SK-N-SH (cell line): ENCODE measurements around the gene EXPH5. TPM values are rescaled to one million over a fixed set of nuclear protein-coding genes. Genes with fewer than 3 reads are reported as not detected.

ENCODE experiments used
- CTCF ChIA-PET: fragments of 300-600, 350-600 bp; formaldehyde crosslinking; extraction: SDS; loops from one replicate; lab custom pipeline; 2021; lab: Yijun Ruan, JAX
- POLR2A ChIA-PET: fragments of 350-600 bp; sonication (Branson Sonifier 250); formaldehyde crosslinking; extraction: SDS; loops from one replicate; lab custom pipeline; 2020; ENCODE audit warnings: antibody characterized with exemption, inconsistent platforms; lab: Yijun Ruan, JAX
- DNase-seq: peaks from one replicate; pipeline ENCODE4 v3.0.0; 2012
- H2AFZ ChIP-seq: fragments of 200-600 bp; sonication (generic); 2 replicates; pipeline ENCODE4 v1.8.1; 2016; ENCODE audit warnings: antibody characterized with exemption, mild to moderate bottlenecking, low read depth
- H3F3A ChIP-seq: fragments of 200-600 bp; sonication (generic); replicated peaks from 2 replicates; pipeline ENCODE3; 2016; ENCODE audit warnings: antibody characterized with exemption, mild to moderate bottlenecking; ENCODE audit not compliant: insufficient read depth
- H3K27ac ChIP-seq, 2 experiments: fragments of 200-500 bp in 1 of 2; fragments of 200-600 bp in 1 of 2; sonication (Bioruptor generic) in 1 of 2; sonication (generic), shearing (Covaris generic) in 1 of 2; 2 replicates each; pipeline versions ENCODE4 v1.5.1 to v1.6.1; 2014 to 2016; ENCODE audit warnings: low read depth in 2 of 2, inconsistent platforms in 1 of 2, low read length in 1 of 2, mild to moderate bottlenecking in 1 of 2, mixed read lengths in 1 of 2
- H3K27me3 ChIP-seq: fragments of 200-600 bp; sonication (generic), shearing (Covaris generic); 2 replicates; pipeline ENCODE4 v1.6.1; 2016; ENCODE audit warnings: mixed run types; ENCODE audit not compliant: insufficient read depth
- H3K36me3 ChIP-seq, 2 experiments: fragments of 200-500 bp in 1 of 2; fragments of 200-600 bp in 1 of 2; sonication (Bioruptor generic) in 1 of 2; sonication (generic) in 1 of 2; replicated peaks in 1 of 2; 2 replicates each; pipeline versions ENCODE3 to v1.5.1; 2014 to 2016; ENCODE audit warnings: low read length in 1 of 2, mild to moderate bottlenecking in 1 of 2; ENCODE audit not compliant: insufficient read depth in 2 of 2, control insufficient read depth in 1 of 2
- H3K4me1 ChIP-seq, 2 experiments: fragments of 200-500 bp in 1 of 2; fragments of 200-600 bp in 1 of 2; sonication (Bioruptor generic) in 1 of 2; sonication (generic), shearing (Covaris generic) in 1 of 2; 2 replicates each; pipeline versions ENCODE4 v1.5.1 to v1.6.1; 2014 to 2016; ENCODE audit warnings: low read depth in 1 of 2, low read length in 1 of 2, mixed run types in 1 of 2; ENCODE audit not compliant: insufficient read depth in 2 of 2, control insufficient read depth in 1 of 2
- H3K4me2 ChIP-seq: fragments of 200-600 bp; sonication (generic), shearing (Covaris generic); 2 replicates; pipeline ENCODE4 v1.6.1; 2017; ENCODE audit warnings: mixed run types
- H3K4me3 ChIP-seq, 2 experiments: fragments of 200-500 bp in 1 of 2; fragments of 200-600 bp in 1 of 2; sonication (Bioruptor generic) in 1 of 2; sonication (generic), shearing (Covaris generic) in 1 of 2; 2 replicates each; pipeline versions ENCODE4 v1.5.1 to v1.8.1; 2014 to 2016; ENCODE audit warnings: low read depth in 2 of 2, inconsistent platforms in 1 of 2, low read length in 1 of 2, mild to moderate bottlenecking in 1 of 2, mixed read lengths in 1 of 2, moderate library complexity in 1 of 2
- H3K79me2 ChIP-seq: fragments of 200-600 bp; sonication (generic); 2 replicates; pipeline ENCODE4 v1.8.1; 2017; ENCODE audit warnings: mild to moderate bottlenecking; ENCODE audit not compliant: insufficient read depth
- H3K9ac ChIP-seq: fragments of 200-600 bp; sonication (generic); 2 replicates; pipeline ENCODE4 v1.6.1; 2017; ENCODE audit warnings: mixed run types
- H3K9me2 ChIP-seq: fragments of 200-600 bp; sonication (generic); 2 replicates; pipeline ENCODE4 v1.6.1; 2017; ENCODE audit warnings: mixed run types
- H3K9me3 ChIP-seq: fragments of 200-600 bp; sonication (generic); 2 replicates; pipeline ENCODE4 v1.6.1; 2017; ENCODE audit warnings: mixed run types, mild to moderate bottlenecking, moderate library complexity
- H4K20me1 ChIP-seq: fragments of 200-600 bp; sonication (generic); 2 replicates; pipeline ENCODE4 v1.6.1; 2017; ENCODE audit warnings: mild to moderate bottlenecking, mixed run types; ENCODE audit not compliant: insufficient read depth
- CTCF ChIP-seq: fragments of 200-600 bp; sonication (generic); IDR thresholded peaks from 2 replicates; pipeline ENCODE4 v1.6.1; 2017; ENCODE audit warnings: antibody characterized with exemption, mild to moderate bottlenecking, moderate library complexity
- FOSL2 ChIP-seq: IDR thresholded peaks from 2 replicates; pipeline ENCODE4 v1.4.0; 2012; ENCODE audit warnings: low read depth, mild to moderate bottlenecking, moderate library complexity, borderline replicate concordance
- GATA2 ChIP-seq: sonication (generic); formaldehyde crosslinking; IDR thresholded peaks from 2 replicates; pipeline ENCODE4 v1.5.0; 2020; ENCODE audit warnings: mild to moderate bottlenecking, missing genetic modification reagents
- JUND ChIP-seq: IDR thresholded peaks from 2 replicates; pipeline ENCODE4 v1.4.0; 2012
- MAX ChIP-seq: IDR thresholded peaks from 2 replicates; pipeline ENCODE4 v1.4.0; 2012; ENCODE audit warnings: low read depth
- MXI1 ChIP-seq: IDR thresholded peaks from 2 replicates; pipeline ENCODE4 v1.6.1; 2012; ENCODE audit warnings: mild to moderate bottlenecking, low read depth, low read length, improper control_type of control experiment
- POLR2AphosphoS5 ChIP-seq: IDR thresholded peaks from 2 replicates; pipeline ENCODE4 v1.6.1; 2012; ENCODE audit warnings: low read depth, low read length
- RAD21 ChIP-seq: IDR thresholded peaks from 2 replicates; pipeline ENCODE4 v1.6.1; 2012; ENCODE audit warnings: mild to moderate bottlenecking, low read length
- RCOR1 ChIP-seq: fragments of 150-350 bp; IDR thresholded peaks from 2 replicates; pipeline ENCODE4 v1.6.1; 2017; ENCODE audit warnings: antibody characterized with exemption, low read length
- REST ChIP-seq: IDR thresholded peaks from 2 replicates; pipeline ENCODE4 v1.6.1; 2012; ENCODE audit warnings: mild to moderate bottlenecking, low read depth, low read length, moderate library complexity
- SIN3A ChIP-seq: IDR thresholded peaks from 2 replicates; pipeline ENCODE4 v1.6.1; 2012; ENCODE audit warnings: low read depth, mild to moderate bottlenecking, low read length, moderate library complexity, borderline replicate concordance
- SMC3 ChIP-seq: IDR thresholded peaks from 2 replicates; pipeline ENCODE4 v1.6.1; 2012; ENCODE audit warnings: low read depth, low read length, improper control_type of control experiment
- TAF1 ChIP-seq: IDR thresholded peaks from 2 replicates; pipeline ENCODE4 v1.6.1; 2012; ENCODE audit warnings: low read depth, mild to moderate bottlenecking, low read length, moderate library complexity, borderline replicate concordance
- TCF12 ChIP-seq: IDR thresholded peaks from 2 replicates; pipeline ENCODE4 v1.4.0; 2012
- USF1 ChIP-seq: IDR thresholded peaks from 2 replicates; pipeline ENCODE4 v1.4.0; 2012; ENCODE audit warnings: low read depth, borderline replicate concordance
- USF2 ChIP-seq: fragments of 150-350 bp; IDR thresholded peaks from 2 replicates; pipeline ENCODE4 v1.6.1; 2017; ENCODE audit warnings: antibody characterized with exemption, low read length, low read depth, borderline replicate concordance
- YY1 ChIP-seq: IDR thresholded peaks from 2 replicates; pipeline ENCODE4 v1.4.0; 2012; ENCODE audit warnings: low read depth, mild to moderate bottlenecking
- WGBS: methylation state at CpG from one replicate; pipeline ENCODE4 v1.1.6; 2017; ENCODE audit warnings: low lambda C conversion rate; 5-methylcytosine and 5-hydroxymethylcytosine counted together
- polyA plus RNA-seq, 3 experiments: library from polyadenylated mRNA; depleted of rRNA; stranded (reverse); fragments of >200 nt; gene quantifications; 2 replicates each; pipeline ENCODE4 v1.2.3, GENCODE V29; 2012
- TF ChIP-seq, protein P1 (sequence below): IDR thresholded peaks from 2 replicates; pipeline ENCODE4; 2012
- TF ChIP-seq, protein P2 (sequence below): IDR thresholded peaks from 2 replicates; pipeline ENCODE4 v1.4.0; 2012; ENCODE audit warnings: low read depth, borderline replicate concordance

The EXPH5 gene
- polyA plus RNA-seq, 1 of the 3 experiments (the other 2 are of a cell fraction): 0.05 TPM

GRCh38 chr11:108494182-108494581 lies 99.4 kb downstream of the EXPH5 start:
- peaks cover 6% of the 10 kb centered on the region for H3F3A ChIP-seq
- H3K4me3 ChIP-seq: no peak overlapping the region
- H3K36me3 ChIP-seq: peaks cover 3 to 10% of the 10 kb centered on the region in 2 experiments
- H3K4me2 ChIP-seq: no peak overlapping the region
- no peak overlapping the region for H2AFZ ChIP-seq
- 92% methylated on average over 6 of the region's 6 CpGs for WGBS
- TF ChIP-seq JUND (no peak), SIN3A (no peak), REST (no peak), CTCF (no peak), FOSL2 (no peak), USF2 (no peak), YY1 (no peak), POLR2AphosphoS5 (no peak), TCF12 (no peak), RCOR1 (no peak), SMC3 (no peak), GATA2 (no peak), MAX (no peak), USF1 (no peak), MXI1 (no peak), TAF1 (no peak), RAD21 (no peak)
- TF ChIP-seq, protein P1, sequence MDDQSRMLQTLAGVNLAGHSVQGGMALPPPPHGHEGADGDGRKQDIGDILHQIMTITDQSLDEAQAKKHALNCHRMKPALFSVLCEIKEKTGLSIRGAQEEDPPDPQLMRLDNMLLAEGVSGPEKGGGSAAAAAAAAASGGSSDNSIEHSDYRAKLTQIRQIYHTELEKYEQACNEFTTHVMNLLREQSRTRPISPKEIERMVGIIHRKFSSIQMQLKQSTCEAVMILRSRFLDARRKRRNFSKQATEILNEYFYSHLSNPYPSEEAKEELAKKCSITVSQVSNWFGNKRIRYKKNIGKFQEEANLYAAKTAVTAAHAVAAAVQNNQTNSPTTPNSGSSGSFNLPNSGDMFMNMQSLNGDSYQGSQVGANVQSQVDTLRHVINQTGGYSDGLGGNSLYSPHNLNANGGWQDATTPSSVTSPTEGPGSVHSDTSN: no peak
- TF ChIP-seq, protein P2, sequence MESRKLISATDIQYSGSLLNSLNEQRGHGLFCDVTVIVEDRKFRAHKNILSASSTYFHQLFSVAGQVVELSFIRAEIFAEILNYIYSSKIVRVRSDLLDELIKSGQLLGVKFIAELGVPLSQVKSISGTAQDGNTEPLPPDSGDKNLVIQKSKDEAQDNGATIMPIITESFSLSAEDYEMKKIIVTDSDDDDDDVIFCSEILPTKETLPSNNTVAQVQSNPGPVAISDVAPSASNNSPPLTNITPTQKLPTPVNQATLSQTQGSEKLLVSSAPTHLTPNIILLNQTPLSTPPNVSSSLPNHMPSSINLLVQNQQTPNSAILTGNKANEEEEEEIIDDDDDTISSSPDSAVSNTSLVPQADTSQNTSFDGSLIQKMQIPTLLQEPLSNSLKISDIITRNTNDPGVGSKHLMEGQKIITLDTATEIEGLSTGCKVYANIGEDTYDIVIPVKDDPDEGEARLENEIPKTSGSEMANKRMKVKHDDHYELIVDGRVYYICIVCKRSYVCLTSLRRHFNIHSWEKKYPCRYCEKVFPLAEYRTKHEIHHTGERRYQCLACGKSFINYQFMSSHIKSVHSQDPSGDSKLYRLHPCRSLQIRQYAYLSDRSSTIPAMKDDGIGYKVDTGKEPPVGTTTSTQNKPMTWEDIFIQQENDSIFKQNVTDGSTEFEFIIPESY: no peak
- ChIA-PET CTCF (no interaction called here), POLR2A (interaction anchor here (0.7 kb wide), 1 partner anchor 99 kb away, joined by 3 read pairs; no protein-coding TSS in a partner anchor)
- H3K27ac ChIP-seq: no peak overlapping the region
- no peaks in the 10 kb centered on the region for H4K20me1 ChIP-seq
- H3K4me1 ChIP-seq: peaks cover 0 to 11% of the 10 kb centered on the region in 2 experiments; a peak in 2 of 4 replicates
- DNase-seq: no peak
- H3K27me3 ChIP-seq: no peaks in the 10 kb centered on the region
- peaks cover 15% of the 10 kb centered on the region; the same call in 1 of the 2 replicates for H3K79me2 ChIP-seq
- no peak overlapping the region for H3K9ac ChIP-seq
- H3K9me3 ChIP-seq: no peaks in the 10 kb centered on the region
- H3K9me2 ChIP-seq: no peaks in the 10 kb centered on the region
